ENCODE results near the gene MDP1. TPM values are rescaled to one million over a fixed set of nuclear protein-coding genes. Genes with fewer than 3 reads are reported as not detected.

The MDP1 gene
- total RNA-seq, 1 donor from 2014 or later = 58.8 TPM

GRCh38 chr14:24186831-24187538 is 28.9 kb downstream of the MDP1 start:
- no peak for DNase-seq (ENCODE audit: low spot score in 2 of 2)
- TF ChIP-seq CTCF (IDR thresholded peaks at IDR 0.05) = no peak
- peaks cover 31 to 49% of the 10 kb centered on the region in 2 donors for H3K36me3 ChIP-seq

GRCh38 chr14:24185741-24186140 is 30.1 kb downstream of the MDP1 start:
- DNase-seq (ENCODE audit: low spot score in 2 of 2) = no peak
- intact Hi-C loops (cut with DNase I) = no loop called here
- H3K4me1 ChIP-seq = peaks cover 0 to 19% of the 10 kb centered on the region in 2 donors
- H3K27me3 ChIP-seq = no peaks in the 10 kb centered on the region
- H3K27ac ChIP-seq = no peak overlapping the region
- no peak for TF ChIP-seq CTCF (IDR thresholded peaks at IDR 0.05)
- H3K36me3 ChIP-seq = peaks cover 29 to 54% of the 10 kb centered on the region in 2 donors
- no peaks in the 10 kb centered on the region for H3K9me3 ChIP-seq
- no peak overlapping the region for H3K4me3 ChIP-seq

More at GRCh38 chr14:24186831-24187538, 28.9 kb downstream of the MDP1 start:
- no peak overlapping the region for H3K27ac ChIP-seq
- intact Hi-C loops (cut with DNase I) = no loop called here
- peaks cover 0 to 19% of the 10 kb centered on the region in 2 donors for H3K4me1 ChIP-seq
- no peaks in the 10 kb centered on the region for H3K27me3 ChIP-seq
- H3K4me3 ChIP-seq = no peak overlapping the region
- H3K9me3 ChIP-seq = no peaks in the 10 kb centered on the region

- H3K27ac ChIP-seq = no peak overlapping the region
- no peak overlapping the region for H3K4me3 ChIP-seq
- TF ChIP-seq CTCF (IDR thresholded peaks at IDR 0.05) = no peak
- intact Hi-C loops (cut with DNase I) = no loop called here
- DNase-seq (ENCODE audit: low spot score in 2 of 2) = no peak
- H3K4me1 ChIP-seq = peaks cover 0 to 19% of the 10 kb centered on the region in 2 donors
- H3K27me3 ChIP-seq = no peaks in the 10 kb centered on the region
- no peaks in the 10 kb centered on the region for H3K9me3 ChIP-seq
- peaks cover 29 to 58% of the 10 kb centered on the region in 2 donors for H3K36me3 ChIP-seq
Observed at GRCh38 chr14:24185026-24185425, 30.8 kb downstream of the MDP1 start.

GRCh38 chr14:24184104-24184970 is 31.5 kb downstream of the MDP1 start:
- no peaks in the 10 kb centered on the region for H3K9me3 ChIP-seq
- TF ChIP-seq CTCF (IDR thresholded peaks at IDR 0.05) = no peak
- H3K27me3 ChIP-seq = no peaks in the 10 kb centered on the region
- intact Hi-C loops (cut with DNase I) = no loop called here
- DNase-seq (ENCODE audit: low spot score in 2 of 2) = no peak
- peaks cover 31 to 63% of the 10 kb centered on the region in 2 donors for H3K36me3 ChIP-seq
- H3K4me1 ChIP-seq = peaks cover 0 to 15% of the 10 kb centered on the region in 2 donors
- no peak overlapping the region for H3K4me3 ChIP-seq
- H3K27ac ChIP-seq = no peak overlapping the region

- peaks cover 0 to 7% of the 10 kb centered on the region in 2 donors for H3K4me1 ChIP-seq
- no peak for TF ChIP-seq CTCF (IDR thresholded peaks at IDR 0.05)
- no peak overlapping the region for H3K4me3 ChIP-seq
- peaks cover 42 to 76% of the 10 kb centered on the region in 2 donors for H3K36me3 ChIP-seq
- H3K27me3 ChIP-seq = no peaks in the 10 kb centered on the region
- intact Hi-C loops (cut with DNase I) = no loop called here
- no peaks in the 10 kb centered on the region for H3K9me3 ChIP-seq
- no peak overlapping the region for H3K27ac ChIP-seq
- no peak for DNase-seq (ENCODE audit: low spot score in 2 of 2)
Observed at GRCh38 chr14:24183014-24183481, 32.8 kb downstream of the MDP1 start.

Measured in ascending aorta (tissue), 2 donors.